Vagina (tissue), 2 donors: ENCODE data around the gene SLC36A2. TPM values are rescaled to one million over a fixed set of nuclear protein-coding genes. Genes with fewer than 3 reads are reported as not detected.

Source experiments
- DNase-seq, 2 donors: peaks; one replicate each; pipeline ENCODE4 v3.0.0-alpha.2; 2017; ENCODE audit errors: extremely low spot score in 2 of 2
- H3K27ac ChIP-seq: fragments of 200-600 bp; sonication (generic); one replicate; pipeline ENCODE4 v1.5.1; 2019
- H3K27me3 ChIP-seq: fragments of 200-600 bp; sonication (generic); one replicate; pipeline ENCODE4 v1.5.1; 2019
- H3K36me3 ChIP-seq, 2 donors: fragments of 200-600 bp; sonication (generic); one replicate each; pipeline ENCODE4 v1.5.1; 2017 to 2019
- H3K4me1 ChIP-seq: fragments of 200-600 bp; sonication (generic); one replicate; pipeline ENCODE4 v1.5.1; 2019
- H3K4me3 ChIP-seq, 2 donors: fragments of 200-600 bp; sonication (generic); 1 replicate in 1 of 2; 2 replicates in 1 of 2; pipeline ENCODE4 v1.5.1; 2016 to 2019
- H3K9me3 ChIP-seq: fragments of 200-600 bp; sonication (generic); one replicate; pipeline ENCODE4 v1.5.1; 2019
- POLR2A ChIP-seq, 2 donors: fragments of 450-650 bp; IDR thresholded peaks; one replicate each; pipeline ENCODE4 v1.6.1; 2017; ENCODE audit warnings: antibody characterized with exemption in 2 of 2, mild to moderate bottlenecking in 2 of 2, moderate library complexity in 2 of 2
- POLR2AphosphoS5 ChIP-seq, 2 donors: sonication (generic); formaldehyde crosslinking; IDR thresholded peaks; one replicate each; pipeline ENCODE4 v1.9.0; 2017; ENCODE audit warnings: antibody characterized with exemption in 2 of 2, mild to moderate bottlenecking in 2 of 2, low read depth in 1 of 2; ENCODE audit not compliant: insufficient read depth in 1 of 2
- intact Hi-C: fragments of 100-400 bp; cut with DNase I; formaldehyde crosslinking; loops from one replicate; pipeline ENCODE4 v1.15.1; 2023
- total RNA-seq: library from RNA; depleted of rRNA; stranded (reverse); fragments of >200 nt; gene quantifications from one replicate; pipeline ENCODE4 v1.2.3, GENCODE V29; 2016
- TF ChIP-seq, protein P1 (sequence below), 3 experiments: fragments of 450-650 bp in 2 of 3; fragments of 200-600 bp in 1 of 3; sonication (generic) in 1 of 3; IDR thresholded peaks; one replicate each; pipeline ENCODE4 v1.5.1; 2017 to 2019; ENCODE audit warnings: antibody characterized with exemption in 3 of 3, mild to moderate bottlenecking in 2 of 3, moderate library complexity in 2 of 3

Gene SLC36A2
- total RNA-seq, 1 donor from 2014 or later: not detected

DNA sequence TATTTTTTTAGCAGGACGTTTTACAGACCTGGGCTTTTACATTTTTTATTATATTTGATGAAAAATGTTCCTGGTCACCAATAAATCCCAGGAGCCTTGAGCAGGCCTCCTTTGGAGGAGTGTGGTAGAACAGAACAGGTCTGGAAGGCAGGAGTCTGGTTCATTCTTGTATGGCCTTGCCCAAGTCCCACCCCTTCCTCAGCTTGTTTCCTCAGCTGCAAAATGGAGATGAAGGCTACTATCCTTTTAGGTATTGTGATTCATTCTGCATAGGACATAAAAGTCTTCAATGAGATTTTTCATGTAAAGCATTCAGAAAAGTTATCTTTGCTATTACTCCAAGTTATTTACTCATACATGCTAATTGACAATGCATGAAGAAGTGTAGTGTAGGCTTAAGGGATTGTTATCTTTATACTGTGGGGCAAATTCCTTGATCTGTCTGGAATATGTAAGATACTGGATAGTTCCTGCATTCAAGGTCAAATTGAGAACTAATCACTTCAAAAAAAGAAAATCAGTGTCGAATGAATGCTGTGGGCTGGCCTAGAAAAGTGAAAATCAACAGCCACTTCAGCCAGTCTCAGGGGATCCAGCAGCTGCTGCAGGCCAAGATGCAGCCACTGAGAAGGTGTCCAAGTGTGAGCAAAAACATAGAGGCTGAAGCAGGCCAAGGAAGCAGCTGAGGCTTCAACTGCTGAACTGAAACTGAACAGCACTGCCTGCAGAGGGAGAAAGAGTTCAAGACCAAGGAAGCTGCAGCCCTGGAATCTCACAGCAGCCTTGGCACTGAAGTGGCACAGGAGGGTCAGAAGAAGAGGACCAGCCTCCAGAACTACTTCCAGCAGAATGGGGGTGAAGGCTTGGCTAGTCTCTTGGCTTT lies 28.3 kb downstream of the SLC36A2 start:
- Histone ChIP-seq H3K4me3 (no peak overlapping the region), H3K36me3 (no peaks in the 10 kb centered on the region), H3K27me3 (no peaks in the 10 kb centered on the region), H3K27ac (no peak overlapping the region), H3K4me1 (no peaks in the 10 kb centered on the region), H3K9me3 (no peaks in the 10 kb centered on the region)
- DNase-seq: peak in 1 of 2 donors; percentile 56
- intact Hi-C loops: no loop called here
- no peak for TF ChIP-seq POLR2AphosphoS5 (IDR thresholded peaks at IDR 0.05; ENCODE audit: insufficient read depth in 1 of 2, low read depth in 1 of 2)
- TF ChIP-seq, protein P1, sequence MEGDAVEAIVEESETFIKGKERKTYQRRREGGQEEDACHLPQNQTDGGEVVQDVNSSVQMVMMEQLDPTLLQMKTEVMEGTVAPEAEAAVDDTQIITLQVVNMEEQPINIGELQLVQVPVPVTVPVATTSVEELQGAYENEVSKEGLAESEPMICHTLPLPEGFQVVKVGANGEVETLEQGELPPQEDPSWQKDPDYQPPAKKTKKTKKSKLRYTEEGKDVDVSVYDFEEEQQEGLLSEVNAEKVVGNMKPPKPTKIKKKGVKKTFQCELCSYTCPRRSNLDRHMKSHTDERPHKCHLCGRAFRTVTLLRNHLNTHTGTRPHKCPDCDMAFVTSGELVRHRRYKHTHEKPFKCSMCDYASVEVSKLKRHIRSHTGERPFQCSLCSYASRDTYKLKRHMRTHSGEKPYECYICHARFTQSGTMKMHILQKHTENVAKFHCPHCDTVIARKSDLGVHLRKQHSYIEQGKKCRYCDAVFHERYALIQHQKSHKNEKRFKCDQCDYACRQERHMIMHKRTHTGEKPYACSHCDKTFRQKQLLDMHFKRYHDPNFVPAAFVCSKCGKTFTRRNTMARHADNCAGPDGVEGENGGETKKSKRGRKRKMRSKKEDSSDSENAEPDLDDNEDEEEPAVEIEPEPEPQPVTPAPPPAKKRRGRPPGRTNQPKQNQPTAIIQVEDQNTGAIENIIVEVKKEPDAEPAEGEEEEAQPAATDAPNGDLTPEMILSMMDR (IDR thresholded peaks at IDR 0.05): no peak
- no peak for TF ChIP-seq POLR2A (IDR thresholded peaks at IDR 0.05)

DNA sequence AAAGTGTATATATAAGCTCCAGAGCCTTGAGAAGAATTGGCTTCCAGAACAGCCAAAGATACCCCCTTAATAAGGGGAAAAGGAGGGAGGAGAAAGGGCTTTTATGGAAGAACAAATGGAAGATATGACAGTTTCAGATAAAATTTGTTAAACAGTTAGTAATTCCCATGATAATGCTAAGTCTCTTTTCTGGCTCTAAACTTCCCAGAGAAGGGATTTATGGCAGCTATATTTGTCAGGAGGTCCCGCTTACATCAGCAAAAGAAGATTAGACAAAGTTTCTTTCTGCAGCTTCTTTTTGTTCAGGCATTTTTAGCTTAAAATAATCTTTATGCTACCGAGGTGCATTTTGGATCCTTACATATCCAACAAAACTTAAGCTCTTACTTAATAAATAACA lies 29.5 kb downstream of the SLC36A2 start:
- no peak overlapping the region for H3K4me3 ChIP-seq
- H3K27me3 ChIP-seq: no peaks in the 10 kb centered on the region
- H3K36me3 ChIP-seq: no peaks in the 10 kb centered on the region
- TF ChIP-seq, protein P1 (IDR thresholded peaks at IDR 0.05): no peak
- TF ChIP-seq POLR2A (IDR thresholded peaks at IDR 0.05) (no peak), POLR2AphosphoS5 (IDR thresholded peaks at IDR 0.05; ENCODE audit: insufficient read depth in 1 of 2, low read depth in 1 of 2) (no peak)
- intact Hi-C loops: no loop called here
- no peak overlapping the region for H3K27ac ChIP-seq
- no peaks in the 10 kb centered on the region for H3K9me3 ChIP-seq
- no peaks in the 10 kb centered on the region for H3K4me1 ChIP-seq
- no peak for DNase-seq

DNA sequence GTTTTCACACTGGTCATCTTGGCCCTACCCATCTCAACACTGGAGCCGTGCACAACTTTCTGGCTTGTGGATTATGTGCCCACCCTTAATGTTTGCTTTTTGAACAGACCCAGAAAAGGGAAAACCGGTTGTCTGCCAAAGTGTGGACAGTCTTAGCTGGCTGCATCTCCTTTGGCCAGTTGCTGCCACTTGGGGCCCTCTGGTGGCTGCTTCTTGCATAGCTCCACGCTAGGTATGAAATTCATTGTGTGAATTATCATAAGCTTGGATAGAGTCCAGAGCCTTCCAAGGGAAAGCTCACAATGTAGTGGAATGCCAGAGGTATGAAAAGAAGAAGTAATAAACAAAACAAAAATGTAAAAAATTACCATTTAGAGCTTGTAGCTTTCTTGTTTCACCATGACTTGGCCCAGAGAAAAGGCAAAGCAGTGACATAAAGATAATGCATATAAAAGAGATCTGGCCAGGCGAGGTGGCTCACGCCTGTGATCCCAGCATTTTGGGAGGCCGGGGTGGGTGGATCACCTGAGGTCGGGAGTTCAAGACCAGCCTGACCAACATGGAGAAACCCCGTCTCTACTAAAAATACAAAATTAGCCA lies 31.3 kb downstream of the SLC36A2 start:
- no peak overlapping the region for H3K4me3 ChIP-seq
- no peaks in the 10 kb centered on the region for H3K9me3 ChIP-seq
- intact Hi-C loops: no loop called here
- no peaks in the 10 kb centered on the region for H3K4me1 ChIP-seq
- no peaks in the 10 kb centered on the region for H3K27me3 ChIP-seq
- DNase-seq: no peak
- no peaks in the 10 kb centered on the region for H3K36me3 ChIP-seq
- TF ChIP-seq POLR2A (IDR thresholded peaks at IDR 0.05): no peak
- TF ChIP-seq, protein P1 (IDR thresholded peaks at IDR 0.05): peak; percentile 35 to 67 (median 40)
- no peak overlapping the region for H3K27ac ChIP-seq

DNA sequence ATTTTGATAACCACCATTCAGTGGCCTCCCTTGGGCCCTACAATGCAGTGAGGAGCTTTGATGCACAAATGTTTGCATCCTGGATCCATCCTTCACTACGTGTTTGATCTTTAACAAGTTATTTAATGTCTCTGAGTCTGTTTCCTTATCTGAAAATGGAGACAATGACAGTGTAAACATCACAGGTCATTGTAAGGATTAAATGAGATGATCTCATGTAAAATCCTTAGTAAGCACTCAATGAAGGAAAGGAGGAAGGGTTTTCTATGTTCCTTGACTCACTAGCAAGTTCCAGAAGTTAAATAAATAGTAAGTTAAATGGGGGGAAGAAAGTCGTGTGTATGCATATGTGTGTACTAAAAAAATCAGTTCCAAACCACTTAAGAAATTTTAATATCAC lies 34.0 kb downstream of the SLC36A2 start:
- Histone ChIP-seq H3K4me1 (no peaks in the 10 kb centered on the region), H3K27ac (no peak overlapping the region), H3K27me3 (no peaks in the 10 kb centered on the region), H3K9me3 (no peaks in the 10 kb centered on the region), H3K4me3 (no peak overlapping the region), H3K36me3 (no peaks in the 10 kb centered on the region)
- DNase-seq: no peak
- intact Hi-C loops: no loop called here
- TF ChIP-seq POLR2AphosphoS5 (IDR thresholded peaks at IDR 0.05; ENCODE audit: insufficient read depth in 1 of 2, low read depth in 1 of 2) (no peak), POLR2A (IDR thresholded peaks at IDR 0.05) (no peak)
- TF ChIP-seq, protein P1 (IDR thresholded peaks at IDR 0.05): no peak
